ENCODE data around the gene PTPRH. TPM values are rescaled to one million over a fixed set of nuclear protein-coding genes. Genes with fewer than 3 reads are reported as not detected.

PTPRH gene
- polyA plus RNA-seq, 1 of the 3 experiments (the other 2 are of a cell fraction) = 1.1 TPM

DNA sequence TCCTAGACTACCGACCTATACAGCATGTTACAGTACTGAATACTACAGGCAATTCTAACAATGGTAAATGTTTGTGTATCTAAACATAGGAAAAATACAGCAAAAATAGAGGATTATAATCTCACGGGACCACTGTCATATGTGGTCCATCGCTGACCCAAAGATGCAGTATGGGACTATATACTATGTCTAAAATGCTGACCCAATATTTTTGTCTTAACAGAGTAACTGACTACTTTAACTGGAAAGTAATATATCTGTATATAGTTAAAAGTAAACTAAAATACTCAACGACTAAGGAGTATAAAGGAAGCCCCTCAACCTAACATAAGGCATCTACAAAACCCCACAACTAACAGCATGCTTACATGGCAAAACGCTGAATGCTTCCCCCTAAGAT lies 23.7 kb upstream of the PTPRH start:
- Histone ChIP-seq H3K27ac (ENCODE audit: low read depth in 2 of 2, low read length in 1 of 2) (no peak overlapping the region), H3K36me3 (replicated peaks in 1 of 2; ENCODE audit: control insufficient read depth in 1 of 2, insufficient read depth in 2 of 2, low read length in 1 of 2) (peaks cover 27 to 72% of the 10 kb centered on the region in 2 experiments), H3K4me3 (ENCODE audit: low read depth in 2 of 2, low read length in 1 of 2) (no peak overlapping the region), H3K9ac (no peak overlapping the region), H3K79me2 (ENCODE audit: insufficient read depth) (no peaks in the 10 kb centered on the region), H3K9me3 (no peaks in the 10 kb centered on the region), H4K20me1 (ENCODE audit: insufficient read depth) (no peaks in the 10 kb centered on the region), H3F3A (replicated peaks; ENCODE audit: insufficient read depth) (no peaks in the 10 kb centered on the region), H3K4me2 (no peak overlapping the region), H3K4me1 (ENCODE audit: control insufficient read depth in 1 of 2, insufficient read depth in 2 of 2, low read depth in 1 of 2, low read length in 1 of 2) (peaks cover 0 to 20% of the 10 kb centered on the region in 2 experiments; a peak in 1 of 4 replicates), H2AFZ (ENCODE audit: low read depth) (no peak overlapping the region), H3K27me3 (ENCODE audit: insufficient read depth) (no peaks in the 10 kb centered on the region), H3K9me2 (no peaks in the 10 kb centered on the region)
- POLR2A ChIA-PET = no interaction called here
- CTCF ChIA-PET = no interaction called here
- no peak for TF ChIP-seq RXRA (IDR thresholded peaks at IDR 0.05; ENCODE audit: borderline replicate concordance, low read depth)
- no peak for TF ChIP-seq MXI1 (IDR thresholded peaks at IDR 0.05; ENCODE audit: low read depth, low read length)
- TF ChIP-seq GATA2 (CRISPR knock-in tag; IDR thresholded peaks at IDR 0.05) = no peak
- no peak for TF ChIP-seq TAF1 (IDR thresholded peaks at IDR 0.05; ENCODE audit: borderline replicate concordance, low read depth, low read length)
- TF ChIP-seq FOXJ3 (CRISPR knock-in tag; IDR thresholded peaks at IDR 0.05) = no peak
- no peak for TF ChIP-seq RFX5 (IDR thresholded peaks at IDR 0.05; ENCODE audit: low read length)
- TF ChIP-seq EZH2phosphoT487 (IDR thresholded peaks at IDR 0.05; ENCODE audit: borderline replicate concordance, low read depth) = no peak
- TF ChIP-seq JUND (IDR thresholded peaks at IDR 0.05) = no peak
- TF ChIP-seq, protein P1, sequence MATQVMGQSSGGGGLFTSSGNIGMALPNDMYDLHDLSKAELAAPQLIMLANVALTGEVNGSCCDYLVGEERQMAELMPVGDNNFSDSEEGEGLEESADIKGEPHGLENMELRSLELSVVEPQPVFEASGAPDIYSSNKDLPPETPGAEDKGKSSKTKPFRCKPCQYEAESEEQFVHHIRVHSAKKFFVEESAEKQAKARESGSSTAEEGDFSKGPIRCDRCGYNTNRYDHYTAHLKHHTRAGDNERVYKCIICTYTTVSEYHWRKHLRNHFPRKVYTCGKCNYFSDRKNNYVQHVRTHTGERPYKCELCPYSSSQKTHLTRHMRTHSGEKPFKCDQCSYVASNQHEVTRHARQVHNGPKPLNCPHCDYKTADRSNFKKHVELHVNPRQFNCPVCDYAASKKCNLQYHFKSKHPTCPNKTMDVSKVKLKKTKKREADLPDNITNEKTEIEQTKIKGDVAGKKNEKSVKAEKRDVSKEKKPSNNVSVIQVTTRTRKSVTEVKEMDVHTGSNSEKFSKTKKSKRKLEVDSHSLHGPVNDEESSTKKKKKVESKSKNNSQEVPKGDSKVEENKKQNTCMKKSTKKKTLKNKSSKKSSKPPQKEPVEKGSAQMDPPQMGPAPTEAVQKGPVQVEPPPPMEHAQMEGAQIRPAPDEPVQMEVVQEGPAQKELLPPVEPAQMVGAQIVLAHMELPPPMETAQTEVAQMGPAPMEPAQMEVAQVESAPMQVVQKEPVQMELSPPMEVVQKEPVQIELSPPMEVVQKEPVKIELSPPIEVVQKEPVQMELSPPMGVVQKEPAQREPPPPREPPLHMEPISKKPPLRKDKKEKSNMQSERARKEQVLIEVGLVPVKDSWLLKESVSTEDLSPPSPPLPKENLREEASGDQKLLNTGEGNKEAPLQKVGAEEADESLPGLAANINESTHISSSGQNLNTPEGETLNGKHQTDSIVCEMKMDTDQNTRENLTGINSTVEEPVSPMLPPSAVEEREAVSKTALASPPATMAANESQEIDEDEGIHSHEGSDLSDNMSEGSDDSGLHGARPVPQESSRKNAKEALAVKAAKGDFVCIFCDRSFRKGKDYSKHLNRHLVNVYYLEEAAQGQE (IDR thresholded peaks at IDR 0.05; ENCODE audit: low read depth, low read length) = no peak
- no peak for TF ChIP-seq EP300 (IDR thresholded peaks at IDR 0.05; ENCODE audit: borderline replicate concordance in 1 of 2, low read depth in 1 of 2, low read length in 1 of 2)
- TF ChIP-seq ELF1 (IDR thresholded peaks at IDR 0.05) = no peak
- TF ChIP-seq, protein P2, sequence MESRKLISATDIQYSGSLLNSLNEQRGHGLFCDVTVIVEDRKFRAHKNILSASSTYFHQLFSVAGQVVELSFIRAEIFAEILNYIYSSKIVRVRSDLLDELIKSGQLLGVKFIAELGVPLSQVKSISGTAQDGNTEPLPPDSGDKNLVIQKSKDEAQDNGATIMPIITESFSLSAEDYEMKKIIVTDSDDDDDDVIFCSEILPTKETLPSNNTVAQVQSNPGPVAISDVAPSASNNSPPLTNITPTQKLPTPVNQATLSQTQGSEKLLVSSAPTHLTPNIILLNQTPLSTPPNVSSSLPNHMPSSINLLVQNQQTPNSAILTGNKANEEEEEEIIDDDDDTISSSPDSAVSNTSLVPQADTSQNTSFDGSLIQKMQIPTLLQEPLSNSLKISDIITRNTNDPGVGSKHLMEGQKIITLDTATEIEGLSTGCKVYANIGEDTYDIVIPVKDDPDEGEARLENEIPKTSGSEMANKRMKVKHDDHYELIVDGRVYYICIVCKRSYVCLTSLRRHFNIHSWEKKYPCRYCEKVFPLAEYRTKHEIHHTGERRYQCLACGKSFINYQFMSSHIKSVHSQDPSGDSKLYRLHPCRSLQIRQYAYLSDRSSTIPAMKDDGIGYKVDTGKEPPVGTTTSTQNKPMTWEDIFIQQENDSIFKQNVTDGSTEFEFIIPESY (IDR thresholded peaks at IDR 0.05; ENCODE audit: borderline replicate concordance, low read depth) = no peak
- TF ChIP-seq RCOR1 (IDR thresholded peaks at IDR 0.05; ENCODE audit: low read length) = no peak
- TF ChIP-seq SIN3A (IDR thresholded peaks at IDR 0.05; ENCODE audit: borderline replicate concordance, low read depth, low read length) = no peak
- no peak for TF ChIP-seq FOSL2 (IDR thresholded peaks at IDR 0.05; ENCODE audit: borderline replicate concordance, low read depth)
- TF ChIP-seq NFIC (IDR thresholded peaks at IDR 0.05; ENCODE audit: borderline replicate concordance) = no peak
- TF ChIP-seq TEAD4 (IDR thresholded peaks at IDR 0.05; ENCODE audit: borderline replicate concordance, insufficient read depth) = no peak
- no peak for DNase-seq
- WGBS (ENCODE audit: low lambda C conversion rate) = 90% methylated on average over 5 of the region's 5 CpGs

Data from SK-N-SH (cell line).